ENCODE results near the gene SHMT2. TPM values are rescaled to one million over a fixed set of nuclear protein-coding genes. Genes with fewer than 3 reads are reported as not detected.

SHMT2 gene
- total and polyA plus RNA-seq, 2 of the 13 experiments (the other 11 are each of a cell fraction or from before 2014, with no cell fraction given): 181 to 393 TPM

DNA sequence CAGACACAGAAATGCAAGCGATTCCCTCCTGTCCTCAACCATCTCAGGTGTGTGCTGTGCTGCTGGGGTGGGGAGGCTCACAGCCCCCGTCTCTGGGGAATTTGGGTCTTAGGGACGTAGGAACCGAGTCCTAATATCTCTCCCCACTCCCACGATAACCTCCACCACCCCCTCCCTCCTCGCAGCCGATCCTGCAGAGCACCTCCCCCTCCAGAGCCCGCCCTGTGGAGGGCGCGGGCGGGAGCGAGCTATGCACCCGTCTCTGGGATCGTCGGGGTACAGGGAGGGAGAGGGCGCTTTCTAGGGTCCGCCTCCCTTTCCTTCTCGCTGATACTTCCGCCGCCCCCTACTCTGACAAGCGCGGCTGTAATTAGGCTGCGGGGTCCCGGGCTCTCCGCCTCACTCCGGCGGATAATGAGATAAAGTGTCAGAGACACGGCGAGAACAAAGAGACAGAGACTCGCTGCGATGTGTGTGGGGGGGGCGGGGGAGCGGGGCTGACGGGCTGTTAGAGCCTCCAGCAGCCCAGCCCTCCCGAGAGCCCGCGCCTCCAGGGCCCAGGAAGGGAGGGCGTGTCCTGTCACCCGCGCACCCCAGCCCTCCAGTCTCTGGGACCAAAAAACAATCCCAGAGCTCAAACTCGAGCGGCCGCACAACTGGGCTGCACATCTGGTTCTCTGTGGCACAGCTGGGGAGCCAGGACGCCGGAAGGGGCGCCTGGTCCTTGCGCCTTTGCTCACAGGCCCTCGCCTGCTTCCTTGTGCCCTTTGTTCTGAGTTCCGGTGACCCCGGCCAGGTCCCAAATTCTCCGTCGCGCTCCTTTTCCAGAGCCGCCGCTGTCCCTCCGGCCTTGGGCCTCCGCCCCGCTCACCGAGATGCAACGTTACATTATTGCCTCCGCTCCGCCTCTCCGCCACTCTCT lies 8.7 kb downstream of the SHMT2 start (continued):
- TF ChIP-seq ETV5 (CRISPR knock-in tag; IDR thresholded peaks at IDR 0.05; ENCODE audit: borderline replicate concordance) (peak; percentile 4; the same call in 1 of the 2 replicates), MLX (CRISPR knock-in tag; IDR thresholded peaks at IDR 0.05) (0 out of 2 replicates have a peak, but pooled peaks have one; percentile 5), ZNF547 (CRISPR knock-in tag; IDR thresholded peaks at IDR 0.05) (no peak), ZNF160 (CRISPR knock-in tag; IDR thresholded peaks at IDR 0.05) (no peak), ZFP82 (CRISPR knock-in tag; IDR thresholded peaks at IDR 0.05; ENCODE audit: borderline replicate concordance) (0 out of 2 replicates have a peak, but pooled peaks have one; percentile 52), ZBTB42 (CRISPR knock-in tag; IDR thresholded peaks at IDR 0.05) (0 out of 2 replicates have a peak, but pooled peaks have one; percentile 69), FOXC1 (CRISPR knock-in tag; IDR thresholded peaks at IDR 0.05; ENCODE audit: borderline replicate concordance) (no peak), RBFOX2 (IDR thresholded peaks at IDR 0.05; ENCODE audit: low read depth, low read length) (peak; percentile 75), ZNF800 (CRISPR knock-in tag; IDR thresholded peaks at IDR 0.05) (0 out of 2 replicates have a peak, but pooled peaks have one; percentile 45), PTBP1 (IDR thresholded peaks at IDR 0.05; ENCODE audit: low read depth, low read length, poor library complexity, severe bottlenecking) (no peak), HNRNPH1 (optimal IDR thresholded peaks at IDR 0.05; ENCODE audit: low read depth, low read length) (peak; percentile 20), ZNF816 (CRISPR knock-in tag; IDR thresholded peaks at IDR 0.05; ENCODE audit: borderline replicate concordance) (0 out of 2 replicates have a peak, but pooled peaks have one; percentile 31), PRDM4 (CRISPR knock-in tag; IDR thresholded peaks at IDR 0.05; ENCODE audit: borderline replicate concordance) (no peak), GPN1 (CRISPR knock-in tag; IDR thresholded peaks at IDR 0.05; ENCODE audit: borderline replicate concordance) (no peak), ZNF556 (CRISPR knock-in tag; IDR thresholded peaks at IDR 0.05; ENCODE audit: borderline replicate concordance) (no peak), ZNF572 (CRISPR knock-in tag; IDR thresholded peaks at IDR 0.05) (no peak)
- TF ChIP-seq, protein P1, sequence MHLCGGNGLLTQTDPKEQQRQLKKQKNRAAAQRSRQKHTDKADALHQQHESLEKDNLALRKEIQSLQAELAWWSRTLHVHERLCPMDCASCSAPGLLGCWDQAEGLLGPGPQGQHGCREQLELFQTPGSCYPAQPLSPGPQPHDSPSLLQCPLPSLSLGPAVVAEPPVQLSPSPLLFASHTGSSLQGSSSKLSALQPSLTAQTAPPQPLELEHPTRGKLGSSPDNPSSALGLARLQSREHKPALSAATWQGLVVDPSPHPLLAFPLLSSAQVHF (CRISPR knock-in tag; IDR thresholded peaks at IDR 0.05): no peak
- TF ChIP-seq, protein P2, sequence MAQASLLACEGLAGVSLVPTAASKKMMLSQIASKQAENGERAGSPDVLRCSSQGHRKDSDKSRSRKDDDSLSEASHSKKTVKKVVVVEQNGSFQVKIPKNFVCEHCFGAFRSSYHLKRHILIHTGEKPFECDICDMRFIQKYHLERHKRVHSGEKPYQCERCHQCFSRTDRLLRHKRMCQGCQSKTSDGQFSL (CRISPR knock-in tag; IDR thresholded peaks at IDR 0.05): peak; percentile 89
- TF ChIP-seq, protein P3, sequence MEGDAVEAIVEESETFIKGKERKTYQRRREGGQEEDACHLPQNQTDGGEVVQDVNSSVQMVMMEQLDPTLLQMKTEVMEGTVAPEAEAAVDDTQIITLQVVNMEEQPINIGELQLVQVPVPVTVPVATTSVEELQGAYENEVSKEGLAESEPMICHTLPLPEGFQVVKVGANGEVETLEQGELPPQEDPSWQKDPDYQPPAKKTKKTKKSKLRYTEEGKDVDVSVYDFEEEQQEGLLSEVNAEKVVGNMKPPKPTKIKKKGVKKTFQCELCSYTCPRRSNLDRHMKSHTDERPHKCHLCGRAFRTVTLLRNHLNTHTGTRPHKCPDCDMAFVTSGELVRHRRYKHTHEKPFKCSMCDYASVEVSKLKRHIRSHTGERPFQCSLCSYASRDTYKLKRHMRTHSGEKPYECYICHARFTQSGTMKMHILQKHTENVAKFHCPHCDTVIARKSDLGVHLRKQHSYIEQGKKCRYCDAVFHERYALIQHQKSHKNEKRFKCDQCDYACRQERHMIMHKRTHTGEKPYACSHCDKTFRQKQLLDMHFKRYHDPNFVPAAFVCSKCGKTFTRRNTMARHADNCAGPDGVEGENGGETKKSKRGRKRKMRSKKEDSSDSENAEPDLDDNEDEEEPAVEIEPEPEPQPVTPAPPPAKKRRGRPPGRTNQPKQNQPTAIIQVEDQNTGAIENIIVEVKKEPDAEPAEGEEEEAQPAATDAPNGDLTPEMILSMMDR (CRISPR knock-in tag; IDR thresholded peaks at IDR 0.05): no peak

All from HepG2 (cell line).